K562 (cell line): ENCODE data around the gene INHBE. TPM values are rescaled to one million over a fixed set of nuclear protein-coding genes. Genes with fewer than 3 reads are reported as not detected.

Experiments used
- ATAC-seq: fragments of 200-7000 bp; cut with Tn5 transposase; 3 replicates; pipeline ENCODE4 v1.9.1; 2020; ENCODE audit warnings: moderate library complexity
- BruUV-seq: library from RNA; stranded (reverse); fragments of 400-500 nt; replicated peaks from 2 replicates; lab custom pipeline; 2021; lab: Mats Ljungman, UMichigan
- CTCF ChIA-PET: fragments of 300-600 bp; formaldehyde crosslinking; extraction: SDS; loops from one replicate; lab custom pipeline; 2021; ENCODE audit warnings: low intra/inter-chr PET ratio; lab: Yijun Ruan, JAX
- POLR2A ChIA-PET: fragments of 300-600, 350-650 bp; sonication (Branson Sonifier 250); formaldehyde crosslinking; extraction: SDS; loops from one replicate; lab custom pipeline; 2021; ENCODE audit warnings: antibody characterized with exemption, inconsistent platforms; lab: Yijun Ruan, JAX
- DNase-seq, 4 experiments: peaks; one replicate each; pipeline versions ENCODE4 v3.0.0 to v3.0.0-alpha.2; 2011 to 2018; ENCODE audit warnings: low spot score in 3 of 4, mixed read lengths in 3 of 4; ENCODE audit errors: extremely low read depth in 1 of 4
- FAIRE-seq: peaks from 2 replicates; lab custom pipeline; 2011; peaks lifted over from hg19 to GRCh38; lab: Jason Lieb, UNC
- H2AFZ ChIP-seq: 2 replicates; pipeline ENCODE4 v1.6.0; 2011; ENCODE audit warnings: low read depth, low read length, control low read depth, inconsistent platforms
- H3K27ac ChIP-seq: fragments of 200-600 bp; 3 replicates; pipeline ENCODE4 v1.8.0; 2011; ENCODE audit warnings: low read depth, mild to moderate bottlenecking, control low read depth, inconsistent platforms, low read length, moderate library complexity, mixed read lengths; ENCODE audit errors: extremely low read depth
- H3K27me3 ChIP-seq, 2 experiments: fragments of 300-600 bp in 1 of 2; 2 replicates in 1 of 2; 3 replicates in 1 of 2; pipeline versions ENCODE4 v1.6.0 to v1.8.0; 2011; ENCODE audit warnings: inconsistent platforms in 2 of 2, low read length in 2 of 2, mild to moderate bottlenecking in 1 of 2, mixed read lengths in 1 of 2, moderate library complexity in 1 of 2; ENCODE audit not compliant: control insufficient read depth in 2 of 2, insufficient read depth in 2 of 2
- H3K36me3 ChIP-seq: fragments of 300-600 bp; 3 replicates; pipeline ENCODE4 v1.8.0; 2011; ENCODE audit warnings: mild to moderate bottlenecking, low read length, inconsistent platforms; ENCODE audit not compliant: control insufficient read depth, insufficient read depth
- H3K4me1 ChIP-seq, 2 experiments: fragments of 200-600 bp in 1 of 2; replicated peaks in 1 of 2; 2 replicates in 1 of 2; 3 replicates in 1 of 2; pipeline versions ENCODE4 v1.5.1 to v1.8.0; 2011; ENCODE audit warnings: inconsistent platforms in 2 of 2, low read length in 2 of 2, mild to moderate bottlenecking in 1 of 2, mixed read lengths in 1 of 2, moderate library complexity in 1 of 2; ENCODE audit not compliant: control insufficient read depth in 2 of 2, insufficient read depth in 2 of 2
- H3K4me2 ChIP-seq: 2 replicates; pipeline ENCODE4 v1.6.1; 2011; ENCODE audit warnings: low read length, control low read depth, inconsistent platforms, mixed read lengths; ENCODE audit not compliant: insufficient read depth
- H3K4me3 ChIP-seq: fragments of 200-600 bp; sonication (generic), shearing (Covaris generic); 2 replicates; pipeline ENCODE4 v1.5.1; 2016; ENCODE audit warnings: control low read depth, inconsistent platforms
- H3K79me2 ChIP-seq: fragments of 200-600 bp; 3 replicates; pipeline ENCODE4 v1.8.0; 2011; ENCODE audit warnings: low read length, inconsistent platforms; ENCODE audit not compliant: control insufficient read depth, insufficient read depth
- H3K9ac ChIP-seq, 2 experiments: 2 replicates each; pipeline versions ENCODE4 v1.6.0 to v1.6.1; 2011; ENCODE audit warnings: low read depth in 2 of 2, low read length in 2 of 2, control low read depth in 1 of 2, inconsistent platforms in 1 of 2, mild to moderate bottlenecking in 1 of 2, mixed read lengths in 1 of 2; ENCODE audit not compliant: insufficient read depth in 1 of 2
- H3K9me1 ChIP-seq: one replicate; pipeline ENCODE4 v1.6.0; 2011; ENCODE audit warnings: inconsistent platforms, mild to moderate bottlenecking, low read length, moderate library complexity; ENCODE audit not compliant: control insufficient read depth, insufficient read depth
- H3K9me3 ChIP-seq: replicated peaks from 2 replicates; pipeline ENCODE4 v1.5.1; 2011; ENCODE audit warnings: low read depth, low read length, inconsistent platforms; ENCODE audit not compliant: control insufficient read depth, insufficient read depth
- H4K20me1 ChIP-seq: replicated peaks from 2 replicates; pipeline ENCODE4 v1.6.1; 2011; ENCODE audit warnings: low read length, inconsistent platforms, mixed read lengths; ENCODE audit not compliant: control insufficient read depth, insufficient read depth
- COPS2 ChIP-seq: fragments of 450-650 bp; conservative IDR thresholded peaks from 2 replicates; pipeline ENCODE4 v1.6.1; 2016; ENCODE audit warnings: mild to moderate bottlenecking, moderate library complexity
- FOXP1 ChIP-seq: sonication (generic); formaldehyde crosslinking; IDR thresholded peaks from 2 replicates; pipeline ENCODE4 v1.8.0; 2022; ENCODE audit warnings: mild to moderate bottlenecking, missing genetic modification reagents
- HMG20B ChIP-seq: fragments of 250-450 bp; sonication (Bioruptor Pico); IDR thresholded peaks from 2 replicates; pipeline ENCODE4 v1.5.0; 2021; ENCODE audit warnings: mild to moderate bottlenecking
- MED1 ChIP-seq: sonication (generic); formaldehyde crosslinking; IDR thresholded peaks from 2 replicates; pipeline ENCODE4 v1.8.1; 2023; ENCODE audit warnings: missing genetic modification reagents, borderline replicate concordance
- NCOA4 ChIP-seq: fragments of 450-650 bp; IDR thresholded peaks from 2 replicates; pipeline ENCODE4 v1.6.1; 2018; ENCODE audit warnings: mild to moderate bottlenecking; ENCODE audit not compliant: partially characterized antibody
- NR2F6 ChIP-seq: fragments of 450-650 bp; formaldehyde crosslinking; IDR thresholded peaks from 2 replicates; pipeline ENCODE4 v1.4.0; 2020; ENCODE audit warnings: mild to moderate bottlenecking
- POLR3G ChIP-seq: IDR thresholded peaks from 2 replicates; pipeline ENCODE4 v1.6.1; 2011; ENCODE audit not compliant: insufficient read length, insufficient replicate concordance; ENCODE audit errors: extremely low read depth
- ZEB2 ChIP-seq: fragments of 450-650 bp; IDR thresholded peaks from 2 replicates; pipeline ENCODE4 v1.6.1; 2016
- ZNF778 ChIP-seq: fragments of 450-650 bp; formaldehyde crosslinking; IDR thresholded peaks from 2 replicates; pipeline ENCODE4 v1.4.0; 2020; ENCODE audit warnings: mild to moderate bottlenecking, moderate library complexity
- WGBS: fragments of 100-300 bp; shearing (Covaris generic); methylation state at CpG from one replicate; pipeline ENCODE4 v1.1.6; 2016; ENCODE audit warnings: low coverage, mixed read lengths; ENCODE audit not compliant: insufficient coverage; ENCODE audit errors: missing lambda C conversion rate; 5-methylcytosine and 5-hydroxymethylcytosine counted together
- in situ Hi-C: fragments of 300-500 bp; cut with MboI; formaldehyde crosslinking; loops from 4 replicates; pipeline ENCODE4 v1.15.0; 2018; ENCODE audit warnings: inconsistent platforms, mixed read lengths
- intact Hi-C: fragments of 100-400 bp; cut with micrococcal nuclease; formaldehyde crosslinking; loops from 2 replicates; pipeline ENCODE4 v1.14.2; 2022
- polyA plus RNA-seq, 8 experiments: library from polyadenylated mRNA; depleted of rRNA in 4 of 8; stranded (reverse) in 5 of 8; unstranded in 3 of 8; fragments of >200 nt; fragmentation: Nextera tagmentation in 2 of 8; fragmentation: Illumina TruSeq in 1 of 8; extraction: Ambion mirVana in 2 of 8; extraction: Trizol in 1 of 8; gene quantifications; 2 replicates each; pipeline versions ENCODE4 v1.2.1 to v1.2.3, GENCODE V29; 2011 to 2014; ENCODE audit warnings: inconsistent platforms in 1 of 8, missing spikeins in 1 of 8
- total RNA-seq, 7 experiments: library from RNA; depleted of rRNA in 6 of 7; stranded (reverse); fragments of >200 nt in 6 of 7; fragmentation: Illumina TruSeq in 2 of 7; extraction: Trizol in 2 of 7; gene quantifications; 2 replicates each; pipeline versions ENCODE4 v1.2.1 to v1.2.3, GENCODE V29; 2011 to 2021; ENCODE audit warnings: low replicate concordance in 1 of 7
- TF ChIP-seq, protein P1 (sequence below): fragments of 150-350 bp; conservative IDR thresholded peaks from 2 replicates; pipeline ENCODE4 v1.6.1; 2014; ENCODE audit warnings: low read length
- TF ChIP-seq, protein P2 (sequence below): sonication (generic); formaldehyde crosslinking; IDR thresholded peaks from 2 replicates; pipeline ENCODE4 v1.8.1; 2023; ENCODE audit warnings: missing genetic modification reagents, mild to moderate bottlenecking, borderline replicate concordance
- TF ChIP-seq, protein P3 (sequence below): fragments of 250-450 bp; sonication (Bioruptor Pico); IDR thresholded peaks from 2 replicates; pipeline ENCODE4 v1.8.0; 2022; ENCODE audit warnings: moderate library complexity, mild to moderate bottlenecking, inconsistent platforms

The INHBE gene
- total and polyA plus RNA-seq, 9 of the 15 experiments (the other 6 are each of a cell fraction or from before 2014, with no cell fraction given) = 0.94 to 9.9 (median 7.3) TPM

DNA sequence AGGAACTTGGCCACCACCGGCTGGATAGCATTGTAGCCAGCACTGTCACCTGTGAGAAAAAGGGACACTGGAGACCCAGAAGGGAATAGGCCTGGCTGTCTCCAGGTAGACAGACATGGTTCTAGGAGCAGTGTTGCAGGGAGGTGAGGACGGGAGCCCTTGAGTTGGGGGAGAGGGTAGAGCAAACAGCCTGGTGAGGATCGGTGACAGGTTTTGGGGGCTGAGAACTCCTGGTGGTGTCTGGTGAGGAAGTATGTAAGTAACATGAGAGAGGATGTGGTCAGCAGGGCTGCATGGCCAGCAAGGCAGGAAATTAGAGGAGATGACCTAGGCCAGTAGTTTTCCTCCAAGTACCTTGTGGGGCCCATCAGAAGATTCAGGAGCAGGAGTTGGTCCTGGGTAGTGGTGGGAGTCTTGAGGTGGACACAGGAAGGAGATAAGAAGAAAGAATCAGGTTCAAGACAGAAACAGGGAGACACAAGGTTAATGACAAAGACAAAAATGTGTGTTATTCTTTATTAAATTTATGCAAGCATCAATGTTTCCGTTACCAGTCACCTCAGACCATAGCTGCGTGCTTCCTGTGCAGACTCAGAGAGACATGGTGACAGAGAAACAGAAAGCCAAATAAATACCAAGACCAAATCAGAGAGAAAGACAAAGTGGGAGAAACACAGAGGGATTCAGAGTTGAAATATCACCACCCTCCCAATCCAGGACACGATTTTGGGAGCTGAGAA, 24.4 kb downstream of the INHBE start, which contains the start of gene ARHGAP9 (continued):
- TF ChIP-seq, protein P1, sequence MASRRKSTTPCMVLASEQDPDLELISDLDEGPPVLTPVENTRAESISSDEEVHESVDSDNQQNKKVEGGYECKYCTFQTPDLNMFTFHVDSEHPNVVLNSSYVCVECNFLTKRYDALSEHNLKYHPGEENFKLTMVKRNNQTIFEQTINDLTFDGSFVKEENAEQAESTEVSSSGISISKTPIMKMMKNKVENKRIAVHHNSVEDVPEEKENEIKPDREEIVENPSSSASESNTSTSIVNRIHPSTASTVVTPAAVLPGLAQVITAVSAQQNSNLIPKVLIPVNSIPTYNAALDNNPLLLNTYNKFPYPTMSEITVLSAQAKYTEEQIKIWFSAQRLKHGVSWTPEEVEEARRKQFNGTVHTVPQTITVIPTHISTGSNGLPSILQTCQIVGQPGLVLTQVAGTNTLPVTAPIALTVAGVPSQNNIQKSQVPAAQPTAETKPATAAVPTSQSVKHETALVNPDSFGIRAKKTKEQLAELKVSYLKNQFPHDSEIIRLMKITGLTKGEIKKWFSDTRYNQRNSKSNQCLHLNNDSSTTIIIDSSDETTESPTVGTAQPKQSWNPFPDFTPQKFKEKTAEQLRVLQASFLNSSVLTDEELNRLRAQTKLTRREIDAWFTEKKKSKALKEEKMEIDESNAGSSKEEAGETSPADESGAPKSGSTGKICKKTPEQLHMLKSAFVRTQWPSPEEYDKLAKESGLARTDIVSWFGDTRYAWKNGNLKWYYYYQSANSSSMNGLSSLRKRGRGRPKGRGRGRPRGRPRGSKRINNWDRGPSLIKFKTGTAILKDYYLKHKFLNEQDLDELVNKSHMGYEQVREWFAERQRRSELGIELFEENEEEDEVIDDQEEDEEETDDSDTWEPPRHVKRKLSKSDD = no peak
- TF ChIP-seq ZNF778 = no peak
- TF ChIP-seq FOXP1 = peak; percentile 47; the same call in 1 of the 2 replicates
- no peak for TF ChIP-seq COPS2

DNA sequence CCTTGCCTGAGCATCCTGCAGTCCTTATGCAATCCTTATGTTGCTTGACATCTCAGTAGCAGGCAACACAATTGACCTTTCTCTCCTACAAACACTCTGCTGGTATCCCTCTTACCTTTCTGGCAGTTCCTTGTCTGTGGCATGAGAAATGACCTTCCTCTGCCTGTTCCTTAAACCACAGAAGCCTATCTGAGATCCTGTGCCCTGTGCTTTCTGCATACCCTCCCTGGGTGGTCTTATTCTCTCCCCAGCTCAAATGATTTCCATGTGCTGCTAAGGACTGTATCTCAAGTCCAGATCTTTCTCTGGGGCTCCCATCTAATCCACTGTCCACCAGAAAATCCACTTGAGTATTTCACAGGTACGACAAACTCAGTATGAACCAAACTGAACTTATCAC, 26.6 kb downstream of the INHBE start:
- ATAC-seq (no peak), DNase-seq (no peak), FAIRE-seq (no peak)
- H2AFZ ChIP-seq = peak overlapping the region; percentile 37
- intact Hi-C loops (no loop called here), in situ Hi-C loops (no loop called here)
- H3K27me3 ChIP-seq = no peaks in the 10 kb centered on the region
- peaks cover 25 to 27% of the 10 kb centered on the region in 2 experiments for H3K4me1 ChIP-seq
- H4K20me1 ChIP-seq = no peaks in the 10 kb centered on the region
- H3K9me3 ChIP-seq = no peaks in the 10 kb centered on the region
- no peaks in the 10 kb centered on the region for H3K36me3 ChIP-seq
- POLR2A ChIA-PET = interaction anchor here (0.9 to 2.7 kb wide), 4 partner anchors 10 to 36 kb away, joined by 3 to 10 read pairs (median 4); partner anchors contain the start of gene INHBE
- no peak overlapping the region for H3K4me3 ChIP-seq
- BruUV-seq = no TSS peak
- WGBS = 53% methylated on average over 1 of the region's 1 CpG
- H3K9ac ChIP-seq = no peak overlapping the region
- no peak overlapping the region for H3K4me2 ChIP-seq
- H3K27ac ChIP-seq = no peak overlapping the region
- H3K9me1 ChIP-seq = no peaks in the 10 kb centered on the region
- no peaks in the 10 kb centered on the region for H3K79me2 ChIP-seq
- CTCF ChIA-PET = no interaction called here
- TF ChIP-seq MED1 (CRISPR knock-in tag) (no peak), POLR3G (no peak), ZEB2 (no peak), NR2F6 (CRISPR knock-in tag) (no peak), NCOA4 (no peak), HMG20B (CRISPR knock-in tag) (no peak)
- TF ChIP-seq, protein P2, sequence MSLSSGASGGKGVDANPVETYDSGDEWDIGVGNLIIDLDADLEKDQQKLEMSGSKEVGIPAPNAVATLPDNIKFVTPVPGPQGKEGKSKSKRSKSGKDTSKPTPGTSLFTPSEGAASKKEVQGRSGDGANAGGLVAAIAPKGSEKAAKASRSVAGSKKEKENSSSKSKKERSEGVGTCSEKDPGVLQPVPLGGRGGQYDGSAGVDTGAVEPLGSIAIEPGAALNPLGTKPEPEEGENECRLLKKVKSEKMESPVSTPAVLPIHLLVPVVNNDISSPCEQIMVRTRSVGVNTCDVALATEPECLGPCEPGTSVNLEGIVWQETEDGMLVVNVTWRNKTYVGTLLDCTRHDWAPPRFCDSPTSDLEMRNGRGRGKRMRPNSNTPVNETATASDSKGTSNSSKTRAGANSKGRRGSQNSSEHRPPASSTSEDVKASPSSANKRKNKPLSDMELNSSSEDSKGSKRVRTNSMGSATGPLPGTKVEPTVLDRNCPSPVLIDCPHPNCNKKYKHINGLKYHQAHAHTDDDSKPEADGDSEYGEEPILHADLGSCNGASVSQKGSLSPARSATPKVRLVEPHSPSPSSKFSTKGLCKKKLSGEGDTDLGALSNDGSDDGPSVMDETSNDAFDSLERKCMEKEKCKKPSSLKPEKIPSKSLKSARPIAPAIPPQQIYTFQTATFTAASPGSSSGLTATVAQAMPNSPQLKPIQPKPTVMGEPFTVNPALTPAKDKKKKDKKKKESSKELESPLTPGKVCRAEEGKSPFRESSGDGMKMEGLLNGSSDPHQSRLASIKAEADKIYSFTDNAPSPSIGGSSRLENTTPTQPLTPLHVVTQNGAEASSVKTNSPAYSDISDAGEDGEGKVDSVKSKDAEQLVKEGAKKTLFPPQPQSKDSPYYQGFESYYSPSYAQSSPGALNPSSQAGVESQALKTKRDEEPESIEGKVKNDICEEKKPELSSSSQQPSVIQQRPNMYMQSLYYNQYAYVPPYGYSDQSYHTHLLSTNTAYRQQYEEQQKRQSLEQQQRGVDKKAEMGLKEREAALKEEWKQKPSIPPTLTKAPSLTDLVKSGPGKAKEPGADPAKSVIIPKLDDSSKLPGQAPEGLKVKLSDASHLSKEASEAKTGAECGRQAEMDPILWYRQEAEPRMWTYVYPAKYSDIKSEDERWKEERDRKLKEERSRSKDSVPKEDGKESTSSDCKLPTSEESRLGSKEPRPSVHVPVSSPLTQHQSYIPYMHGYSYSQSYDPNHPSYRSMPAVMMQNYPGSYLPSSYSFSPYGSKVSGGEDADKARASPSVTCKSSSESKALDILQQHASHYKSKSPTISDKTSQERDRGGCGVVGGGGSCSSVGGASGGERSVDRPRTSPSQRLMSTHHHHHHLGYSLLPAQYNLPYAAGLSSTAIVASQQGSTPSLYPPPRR (CRISPR knock-in tag) = no peak
- TF ChIP-seq, protein P3, sequence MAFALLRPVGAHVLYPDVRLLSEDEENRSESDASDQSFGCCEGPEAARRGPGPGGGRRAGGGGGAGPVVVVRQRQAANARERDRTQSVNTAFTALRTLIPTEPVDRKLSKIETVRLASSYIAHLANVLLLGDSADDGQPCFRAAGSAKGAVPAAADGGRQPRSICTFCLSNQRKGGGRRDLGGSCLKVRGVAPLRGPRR (CRISPR knock-in tag) = no peak
